Measurements from ENCODE around the gene MAP3K19.
"Not testable (repeated sequence)": the region's sequence is repeated elsewhere in the genome, so short reads cannot be mapped to it uniquely, and the experiment has no call there.

The MAP3K19 gene

GRCh38 chr2:135050132-135050531 lies 2.9 kb upstream of the MAP3K19 start:
- DNase-seq, result no peak

- DNase-seq, result no peak
Measured at GRCh38 chr2:135048122-135048521, 875 bp upstream of the MAP3K19 start.

GRCh38 chr2:135043345-135043744 lies 3.9 kb downstream of the MAP3K19 start:
- no peak for DNase-seq

- no peak for DNase-seq
Measured at GRCh38 chr2:135037831-135038230, 9.4 kb downstream of the MAP3K19 start.

GRCh38 chr2:135033216-135033615 lies 14.0 kb downstream of the MAP3K19 start:
- not testable (repeated sequence) for DNase-seq

GRCh38 chr2:135030826-135031225 lies 16.4 kb downstream of the MAP3K19 start:
- DNase-seq, result no peak

- no peak for DNase-seq
Measured at GRCh38 chr2:135029481-135030134, 17.6 kb downstream of the MAP3K19 start.

GRCh38 chr2:135023886-135024485 lies 23.3 kb downstream of the MAP3K19 start:
- DNase-seq, result no peak

GRCh38 chr2:135022952-135023880 lies 24.0 kb downstream of the MAP3K19 start:
- DNase-seq, result no peak

- no peak for DNase-seq
Measured at GRCh38 chr2:135021618-135022017, 25.6 kb downstream of the MAP3K19 start.

- no peak for DNase-seq
Measured at GRCh38 chr2:135011633-135012032, 35.6 kb downstream of the MAP3K19 start.

GRCh38 chr2:135010200-135010942 lies 36.9 kb downstream of the MAP3K19 start:
- no peak for DNase-seq

GRCh38 chr2:135009339-135009738 lies 37.9 kb downstream of the MAP3K19 start:
- DNase-seq, result no peak

- no peak for DNase-seq
Measured at GRCh38 chr2:135005753-135006152, 41.5 kb downstream of the MAP3K19 start.

- DNase-seq, result peak; percentile 8
Measured at GRCh38 chr2:135004005-135004746, 43.1 kb downstream of the MAP3K19 start.

GRCh38 chr2:135002836-135003235 lies 44.4 kb downstream of the MAP3K19 start:
- DNase-seq, result no peak

- DNase-seq, result no peak
Measured at GRCh38 chr2:134999521-134999920, 47.7 kb downstream of the MAP3K19 start.

- no peak for DNase-seq
Measured at GRCh38 chr2:134988994-134989605, 58.1 kb downstream of the MAP3K19 start.

GRCh38 chr2:134985061-134985460 lies 62.2 kb downstream of the MAP3K19 start:
- no peak for DNase-seq

GRCh38 chr2:134982603-134983002 lies 64.6 kb downstream of the MAP3K19 start:
- no peak for DNase-seq

- no peak for DNase-seq
Measured at GRCh38 chr2:134980639-134981038, 66.6 kb downstream of the MAP3K19 start.

- DNase-seq, result no peak
Measured at GRCh38 chr2:134979221-134979620, 68.0 kb downstream of the MAP3K19 start.
